NT2/D1 (cell line): Measurements from ENCODE around the gene TATDN2.

ENCODE experiments used
- YY1 ChIP-seq: IDR thresholded peaks from 2 replicates; pipeline ENCODE4 v1.6.1; 2011; ENCODE audit not compliant: insufficient read length, insufficient read depth
- ZNF274 ChIP-seq: IDR thresholded peaks from 2 replicates; pipeline ENCODE4 v1.6.1; 2011; ENCODE audit warnings: mild to moderate bottlenecking, low read depth, low read length

DNA sequence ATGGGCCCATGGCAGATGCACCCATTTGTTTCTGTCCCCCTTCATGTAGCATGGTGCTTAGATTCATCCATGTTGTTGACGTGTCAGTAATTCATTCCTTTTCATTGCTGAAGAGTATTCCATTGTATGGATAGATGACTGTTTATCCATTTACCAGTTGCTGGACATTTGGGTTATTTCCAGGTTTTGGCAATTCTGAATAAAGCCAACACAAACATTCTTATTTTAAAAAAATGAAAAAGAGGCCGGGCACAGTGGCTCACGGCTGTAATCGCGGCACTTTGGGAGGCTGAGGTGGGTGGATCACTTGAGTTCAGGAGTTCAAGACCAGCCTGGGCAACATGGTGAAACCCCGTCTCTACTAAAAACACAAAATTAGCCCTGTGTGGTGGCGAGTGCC lies 18.7 kb upstream of the TATDN2 start:
- no peak for TF ChIP-seq ZNF274
- TF ChIP-seq YY1, result no peak
